Mesodermal cell (in vitro differentiated cells): ENCODE measurements around the gene MACF1.

ENCODE experiments used
- H3K27ac ChIP-seq: 2 replicates; pipeline ENCODE4 v1.7.0; 2013; ENCODE audit warnings: mild to moderate bottlenecking, low read depth, low read length, moderate library complexity; ENCODE audit not compliant: severe bottlenecking
- H3K36me3 ChIP-seq: 2 replicates; pipeline ENCODE4 v1.7.1; 2013; ENCODE audit warnings: mild to moderate bottlenecking, low read length, moderate library complexity; ENCODE audit not compliant: control insufficient read depth, insufficient read depth
- H3K4me1 ChIP-seq: one replicate; pipeline ENCODE4 v1.7.1; 2013; ENCODE audit warnings: mild to moderate bottlenecking, low read length; ENCODE audit not compliant: insufficient read depth, control insufficient read depth, poor library complexity, severe bottlenecking
- H3K4me3 ChIP-seq: 2 replicates; pipeline ENCODE4 v1.7.0; 2013; ENCODE audit warnings: low read length, control low read depth, mild to moderate bottlenecking; ENCODE audit not compliant: insufficient read depth, poor library complexity, severe bottlenecking; ENCODE audit errors: extremely low read depth
- H3K9me3 ChIP-seq: 2 replicates; pipeline ENCODE4 v1.7.1; 2013; ENCODE audit warnings: mild to moderate bottlenecking, low read length, moderate library complexity; ENCODE audit not compliant: control insufficient read depth
- WGBS, 2 experiments: methylation state at CpG; one replicate each; pipeline ENCODE4 v1.1.5; 2013; ENCODE audit warnings: missing lambda C conversion rate in 2 of 2; ENCODE audit not compliant: insufficient coverage in 2 of 2; 5-methylcytosine and 5-hydroxymethylcytosine counted together

MACF1 gene

DNA sequence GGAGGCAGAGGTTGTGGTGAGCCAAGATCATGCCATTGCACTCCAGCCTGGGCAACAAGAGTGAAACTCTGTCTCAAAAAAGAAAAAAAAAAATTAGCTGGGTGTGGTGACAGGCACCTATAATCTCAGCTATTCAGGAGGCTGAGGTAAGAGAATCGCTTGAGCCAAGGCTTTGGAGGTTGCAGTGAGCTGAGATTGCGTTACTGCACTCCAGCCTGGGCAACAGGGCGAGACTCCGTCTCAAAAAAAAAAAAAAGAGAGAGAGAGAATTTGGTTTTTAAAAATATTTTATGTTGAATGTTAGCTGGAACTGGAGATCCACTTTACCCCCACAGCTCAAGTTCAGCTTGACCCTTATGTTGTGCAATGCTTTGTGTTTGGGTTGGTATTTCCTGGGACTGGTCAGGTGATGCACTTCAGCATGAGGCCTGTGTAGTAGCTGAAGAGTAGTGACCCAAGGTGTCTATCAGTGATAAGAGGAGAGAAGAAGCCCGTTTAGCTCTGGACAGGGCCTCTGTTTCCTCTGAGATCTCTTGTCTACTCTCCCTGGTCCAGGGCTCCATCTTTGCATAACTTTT is 36.8 kb upstream of the MACF1 start:
- 68 to 88% methylated on average over 3 to 4 of the region's 5 CpGs for WGBS, 2 experiments
- Histone ChIP-seq H3K36me3 (peaks cover 7% of the 10 kb centered on the region), H3K4me3 (no peak overlapping the region), H3K4me1 (peaks cover 62% of the 10 kb centered on the region), H3K27ac (no peak overlapping the region), H3K9me3 (no peaks in the 10 kb centered on the region)

GRCh38 chr1:39168301-39169080 is 36.0 kb upstream of the MACF1 start:
- Histone ChIP-seq H3K9me3 (no peaks in the 10 kb centered on the region), H3K36me3 (no peaks in the 10 kb centered on the region), H3K4me1 (peaks cover 67% of the 10 kb centered on the region), H3K4me3 (no peak overlapping the region), H3K27ac (no peak overlapping the region)
- WGBS, 2 experiments = 97 to 99% methylated on average over 7 to 8 of the region's 9 CpGs

DNA sequence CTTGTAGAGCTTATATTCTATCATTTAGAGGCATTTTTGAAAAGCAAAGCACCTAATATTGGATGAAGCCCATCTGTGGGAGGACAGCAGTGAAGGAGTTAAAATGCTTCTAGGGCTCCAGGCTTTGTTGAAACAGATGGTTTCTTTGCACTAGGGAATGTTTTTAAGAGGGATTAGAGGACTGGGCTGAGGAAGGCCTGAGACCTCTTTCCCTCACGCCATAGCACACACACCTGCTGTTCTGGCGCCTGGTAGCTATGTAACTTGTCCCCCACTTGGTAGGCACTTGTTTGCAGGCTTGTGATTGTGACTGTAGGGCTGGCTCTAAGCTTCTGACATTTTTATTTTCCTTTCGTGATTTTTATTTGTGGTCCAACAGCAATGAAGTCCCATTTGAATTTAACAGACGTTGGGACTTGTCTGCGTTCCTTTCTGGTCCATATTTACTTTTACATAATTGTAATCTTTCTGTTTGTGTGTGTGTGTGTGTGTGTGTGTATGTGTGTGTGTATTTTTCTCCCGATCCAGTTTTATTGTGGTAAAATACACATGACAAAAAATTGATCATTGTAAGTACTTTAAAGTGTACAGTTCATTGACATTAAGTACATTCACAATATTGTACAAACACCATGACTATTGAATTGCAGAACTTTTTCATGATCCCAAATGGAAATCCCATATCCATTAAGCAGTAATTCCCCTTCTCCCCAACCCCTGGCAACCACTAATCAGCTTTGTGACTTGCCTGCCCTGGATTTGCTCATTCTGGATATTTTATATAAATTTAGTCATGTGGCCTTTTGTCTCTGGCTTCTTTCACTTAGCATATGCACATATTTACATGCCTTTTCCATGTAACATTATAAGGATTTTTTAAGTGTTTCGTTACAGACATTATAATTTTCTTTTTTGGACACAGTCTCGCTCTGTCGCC is 33.5 kb upstream of the MACF1 start:
- H3K36me3 ChIP-seq = no peaks in the 10 kb centered on the region
- 100% methylated on average over 2 of the region's 9 CpGs for WGBS, 2 experiments
- H3K4me3 ChIP-seq = no peak overlapping the region
- no peaks in the 10 kb centered on the region for H3K9me3 ChIP-seq
- H3K27ac ChIP-seq = no peak overlapping the region
- peaks cover 68% of the 10 kb centered on the region for H3K4me1 ChIP-seq

- Histone ChIP-seq H3K4me3 (no peak overlapping the region), H3K27ac (peak overlapping the region; percentile 78), H3K4me1 (peaks cover 81% of the 10 kb centered on the region), H3K36me3 (no peaks in the 10 kb centered on the region), H3K9me3 (no peaks in the 10 kb centered on the region)
- 86 to 97% methylated on average over 4 to 8 of the region's 9 CpGs for WGBS, 2 experiments
Measured at GRCh38 chr1:39173119-39173994, 31.1 kb upstream of the MACF1 start.

DNA sequence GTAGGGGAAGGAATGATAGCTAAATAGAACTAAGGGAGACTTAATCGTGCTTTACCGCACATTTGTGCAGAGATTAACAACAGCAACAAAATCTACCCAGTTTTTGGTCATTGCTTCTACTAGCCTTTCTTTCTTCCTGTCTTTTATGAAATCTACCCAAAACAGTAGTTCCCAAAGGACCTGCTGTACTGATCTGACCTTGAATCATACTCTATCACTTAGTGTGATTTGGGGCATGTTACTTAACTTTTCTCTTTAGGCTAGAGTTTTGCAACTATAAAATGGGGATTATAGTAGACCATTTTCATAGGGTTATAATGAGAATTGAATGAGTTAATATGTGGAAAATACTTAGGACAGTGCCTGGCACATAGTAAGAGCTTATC is 30.5 kb upstream of the MACF1 start:
- no peaks in the 10 kb centered on the region for H3K36me3 ChIP-seq
- H3K4me1 ChIP-seq = peaks cover 82% of the 10 kb centered on the region
- no peaks in the 10 kb centered on the region for H3K9me3 ChIP-seq
- no peak overlapping the region for H3K4me3 ChIP-seq
- WGBS, 2 experiments = 93% methylated on average over 2 of the region's 2 CpGs; no CpG with 5 or more reads in 1 of the 2 experiments
- peak overlapping the region; percentile 78 for H3K27ac ChIP-seq

GRCh38 chr1:39174390-39175081 is 30.0 kb upstream of the MACF1 start:
- WGBS, 2 experiments = 79 to 88% methylated on average over 3 to 5 of the region's 5 CpGs
- H3K36me3 ChIP-seq = no peaks in the 10 kb centered on the region
- H3K9me3 ChIP-seq = no peaks in the 10 kb centered on the region
- peaks cover 83% of the 10 kb centered on the region for H3K4me1 ChIP-seq
- peak overlapping the region; percentile 78 for H3K27ac ChIP-seq
- no peak overlapping the region for H3K4me3 ChIP-seq

GRCh38 chr1:39177706-39178105 is 26.8 kb upstream of the MACF1 start:
- no peak overlapping the region for H3K4me3 ChIP-seq
- H3K9me3 ChIP-seq = no peaks in the 10 kb centered on the region
- 81 to 92% methylated on average over 2 to 3 of the region's 3 CpGs for WGBS, 2 experiments
- H3K4me1 ChIP-seq = peaks cover 59% of the 10 kb centered on the region
- H3K27ac ChIP-seq = peak overlapping the region; percentile 97
- peaks cover 12% of the 10 kb centered on the region for H3K36me3 ChIP-seq

GRCh38 chr1:39178541-39179431 is 25.7 kb upstream of the MACF1 start:
- no peak overlapping the region for H3K4me3 ChIP-seq
- H3K27ac ChIP-seq = peak overlapping the region; percentile 97
- peaks cover 55% of the 10 kb centered on the region for H3K4me1 ChIP-seq
- 69 to 83% methylated on average over 6 of the region's 6 CpGs for WGBS, 2 experiments
- H3K9me3 ChIP-seq = no peaks in the 10 kb centered on the region
- H3K36me3 ChIP-seq = peaks cover 12% of the 10 kb centered on the region

DNA sequence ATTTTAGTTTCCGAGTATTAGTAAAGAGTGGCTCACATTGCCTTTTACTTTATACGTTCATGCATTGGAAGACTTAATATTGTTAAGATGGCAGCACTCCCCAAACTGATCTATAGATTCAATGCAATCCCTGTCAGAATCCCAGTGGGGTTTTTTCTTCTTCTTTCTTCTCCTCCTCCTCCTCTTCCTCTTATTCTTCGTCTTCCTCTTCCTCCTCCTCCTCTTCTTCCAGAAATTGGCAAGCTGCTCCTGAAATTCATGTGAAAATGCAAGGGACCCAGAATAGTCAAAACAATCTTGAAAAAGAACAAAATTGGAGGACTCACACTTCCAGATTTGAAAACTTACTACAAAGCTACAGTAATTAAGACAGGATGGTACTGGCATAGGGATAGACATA is 23.2 kb upstream of the MACF1 start:
- H3K27ac ChIP-seq = no peak overlapping the region
- H3K4me1 ChIP-seq = peaks cover 46% of the 10 kb centered on the region
- H3K4me3 ChIP-seq = no peak overlapping the region
- peaks cover 12% of the 10 kb centered on the region for H3K36me3 ChIP-seq
- WGBS, 2 experiments = 89% methylated on average over 3 of the region's 3 CpGs; no CpG with 5 or more reads in 1 of the 2 experiments
- H3K9me3 ChIP-seq = no peaks in the 10 kb centered on the region
